Measurements from ENCODE around the gene BLTP3B.

Gene BLTP3B

GRCh38 chr12:100169345-100169744, 26.7 kb upstream of the BLTP3B start:
- no peak for DNase-seq (ENCODE audit: extremely low read depth, low read depth)
- TF ChIP-seq, protein P1, sequence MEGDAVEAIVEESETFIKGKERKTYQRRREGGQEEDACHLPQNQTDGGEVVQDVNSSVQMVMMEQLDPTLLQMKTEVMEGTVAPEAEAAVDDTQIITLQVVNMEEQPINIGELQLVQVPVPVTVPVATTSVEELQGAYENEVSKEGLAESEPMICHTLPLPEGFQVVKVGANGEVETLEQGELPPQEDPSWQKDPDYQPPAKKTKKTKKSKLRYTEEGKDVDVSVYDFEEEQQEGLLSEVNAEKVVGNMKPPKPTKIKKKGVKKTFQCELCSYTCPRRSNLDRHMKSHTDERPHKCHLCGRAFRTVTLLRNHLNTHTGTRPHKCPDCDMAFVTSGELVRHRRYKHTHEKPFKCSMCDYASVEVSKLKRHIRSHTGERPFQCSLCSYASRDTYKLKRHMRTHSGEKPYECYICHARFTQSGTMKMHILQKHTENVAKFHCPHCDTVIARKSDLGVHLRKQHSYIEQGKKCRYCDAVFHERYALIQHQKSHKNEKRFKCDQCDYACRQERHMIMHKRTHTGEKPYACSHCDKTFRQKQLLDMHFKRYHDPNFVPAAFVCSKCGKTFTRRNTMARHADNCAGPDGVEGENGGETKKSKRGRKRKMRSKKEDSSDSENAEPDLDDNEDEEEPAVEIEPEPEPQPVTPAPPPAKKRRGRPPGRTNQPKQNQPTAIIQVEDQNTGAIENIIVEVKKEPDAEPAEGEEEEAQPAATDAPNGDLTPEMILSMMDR (IDR thresholded peaks at IDR 0.05; ENCODE audit: low read depth, low read length): no peak

GRCh38 chr12:100168562-100168961, 25.9 kb upstream of the BLTP3B start:
- TF ChIP-seq, protein P1 (IDR thresholded peaks at IDR 0.05; ENCODE audit: low read depth, low read length): no peak
- DNase-seq (ENCODE audit: extremely low read depth, low read depth): no peak

- TF ChIP-seq, protein P1 (IDR thresholded peaks at IDR 0.05; ENCODE audit: low read depth, low read length): no peak
- DNase-seq (ENCODE audit: extremely low read depth, low read depth): no peak
These were observed 23.6 kb upstream of the BLTP3B start for GRCh38 chr12:100166232-100166631.

DNA sequence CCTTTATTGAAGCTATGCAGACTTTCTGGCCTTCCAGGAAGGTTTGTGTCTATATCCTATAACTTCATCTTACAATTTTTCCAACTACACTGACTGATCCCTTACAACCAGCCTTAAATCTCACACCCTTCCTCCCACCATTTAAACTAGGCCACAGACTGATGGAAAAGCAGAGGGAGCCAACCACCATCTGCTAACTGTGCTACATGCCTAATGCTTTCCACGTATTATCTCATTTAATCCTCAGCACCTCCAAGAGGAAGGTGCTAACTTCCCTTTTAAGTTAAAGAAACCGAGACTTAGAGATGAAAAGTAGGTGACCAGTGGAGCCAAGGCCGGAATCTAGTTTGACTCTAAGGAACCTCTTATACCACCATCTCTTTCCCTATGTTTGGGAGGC, 22.7 kb upstream of the BLTP3B start:
- DNase-seq (ENCODE audit: extremely low read depth, low read depth): no peak
- TF ChIP-seq, protein P1 (IDR thresholded peaks at IDR 0.05; ENCODE audit: low read depth, low read length): no peak

- DNase-seq (ENCODE audit: extremely low read depth, low read depth): no peak
- TF ChIP-seq, protein P1 (IDR thresholded peaks at IDR 0.05; ENCODE audit: low read depth, low read length): no peak
These were observed 21.6 kb upstream of the BLTP3B start for GRCh38 chr12:100164153-100164704.

DNA sequence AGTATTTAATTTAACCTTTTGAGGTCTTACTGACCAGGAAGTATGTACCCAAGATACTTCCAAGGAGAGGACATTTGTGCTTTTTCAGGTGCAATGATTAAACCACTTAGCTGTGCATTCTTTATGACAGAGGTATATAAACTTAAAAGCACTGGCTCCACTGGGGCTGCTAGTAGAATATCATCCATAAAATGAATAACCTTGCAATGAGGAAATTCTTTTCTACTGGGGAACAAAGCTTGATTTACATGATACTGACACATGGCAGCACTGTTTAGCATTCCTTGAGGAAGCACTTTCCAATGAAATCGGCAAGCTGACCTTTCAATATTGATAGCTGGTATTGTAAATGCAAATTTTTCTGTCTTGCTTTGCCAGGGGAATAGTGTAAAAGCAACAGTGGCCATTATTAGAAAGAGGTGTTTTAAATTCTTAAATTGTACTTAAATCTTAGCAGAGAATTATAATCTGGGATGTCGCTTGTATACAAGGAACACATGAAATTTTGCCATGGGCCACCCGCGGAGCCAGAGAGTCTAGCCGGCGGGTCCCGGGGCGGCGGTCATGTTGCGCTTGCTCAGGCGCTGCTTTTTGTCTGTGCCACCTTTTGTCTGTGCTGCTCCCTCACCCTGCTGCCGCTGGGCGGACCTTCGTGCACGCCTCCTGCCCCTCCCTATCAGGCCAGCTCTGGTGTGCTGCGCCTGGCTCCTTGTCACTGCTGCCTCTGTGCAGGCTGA, 20.9 kb upstream of the BLTP3B start:
- TF ChIP-seq, protein P1 (IDR thresholded peaks at IDR 0.05; ENCODE audit: low read depth, low read length): no peak; the same call in 1 of the 2 replicates
- DNase-seq (ENCODE audit: extremely low read depth, low read depth): no peak

DNA sequence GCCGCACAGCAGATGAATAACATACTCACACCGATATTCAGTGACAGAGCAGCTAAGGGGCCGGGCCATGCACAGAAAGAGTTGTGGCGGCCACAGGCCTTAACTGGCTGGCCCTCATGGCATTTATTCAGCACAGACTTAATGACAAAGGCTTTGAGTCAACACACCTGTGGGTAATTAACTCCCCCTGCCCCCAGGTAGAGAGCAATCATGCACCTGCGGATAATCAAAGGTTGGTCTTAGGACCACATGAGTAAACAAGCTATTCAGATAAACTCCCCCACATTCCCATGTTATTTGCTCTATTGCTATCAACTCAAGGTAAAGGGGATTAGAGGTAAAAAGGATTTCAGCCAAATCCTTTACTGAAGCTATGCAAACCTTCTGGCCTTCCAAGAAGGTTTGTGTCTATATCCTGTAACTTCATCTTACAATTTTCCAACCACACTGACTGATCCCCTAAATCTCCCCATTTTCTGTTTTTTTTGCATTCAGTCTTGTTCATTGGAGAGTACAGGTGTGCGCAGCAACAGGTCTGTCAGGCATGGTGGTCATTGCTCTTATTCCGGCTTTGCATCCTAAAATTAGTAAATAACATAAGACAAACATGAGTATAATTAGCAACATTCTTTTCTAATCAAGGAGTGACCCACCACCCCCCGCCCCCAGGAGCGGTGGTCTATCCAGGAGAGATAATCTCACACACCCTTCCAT, 16.9 kb upstream of the BLTP3B start:
- TF ChIP-seq, protein P1 (IDR thresholded peaks at IDR 0.05; ENCODE audit: low read depth, low read length): no peak
- DNase-seq (ENCODE audit: extremely low read depth, low read depth): no peak
